ENCODE results near the gene FOXI1.

FOXI1 gene

GRCh38 chr5:170154297-170154696, 48.6 kb downstream of the FOXI1 start:
- DNase-seq, result no peak

GRCh38 chr5:170154744-170155143, 49.0 kb downstream of the FOXI1 start:
- DNase-seq, result no peak

GRCh38 chr5:170155771-170156170, 50.1 kb downstream of the FOXI1 start:
- no peak for DNase-seq

DNA sequence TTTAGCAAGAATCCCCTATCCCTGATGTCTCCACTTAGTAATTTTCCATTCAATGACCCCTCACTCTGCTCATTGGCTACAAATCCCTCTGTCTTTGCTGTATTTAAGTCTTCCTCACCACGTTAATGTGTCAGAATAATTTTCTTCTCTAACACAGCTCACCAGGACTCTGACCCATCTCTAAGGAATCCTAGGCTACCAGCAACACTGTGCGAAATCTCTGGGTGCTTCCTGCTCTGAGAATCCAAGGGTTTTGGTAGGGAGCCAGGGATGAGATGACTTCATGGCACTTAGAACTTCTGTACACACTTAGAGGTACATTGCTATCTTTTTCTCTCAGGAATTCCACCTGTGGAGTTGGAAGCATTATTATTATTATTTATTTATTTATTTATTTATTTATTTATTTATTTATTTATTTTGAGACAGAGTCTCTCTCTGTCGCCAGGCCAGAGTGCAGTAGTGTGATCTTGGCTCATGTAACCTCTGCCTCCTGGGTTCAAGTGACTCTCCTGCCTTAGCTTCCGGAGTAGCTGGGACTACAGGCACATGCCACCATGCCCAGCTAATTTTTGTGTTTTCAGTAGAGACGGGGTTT, 53.5 kb downstream of the FOXI1 start:
- no peak for DNase-seq

Data from activated T-cell treated with anti-CD3 and anti-CD28 coated beads for 4 hours (primary cell).